ENCODE results near the gene SPRY4. TPM values are rescaled to one million over a fixed set of nuclear protein-coding genes. Genes with fewer than 3 reads are reported as not detected.

SPRY4 gene
- total and polyA plus RNA-seq, 2 of the 13 experiments (the other 11 are each of a cell fraction or from before 2014, with no cell fraction given): 8.9 to 17.8 TPM

- FAIRE-seq (no peak), DNase-seq (ENCODE audit: low spot score) (no peak), ATAC-seq (no peak)
- Histone ChIP-seq H2AFZ (ENCODE audit: low read length) (no peak overlapping the region), H3K4me2 (ENCODE audit: low read depth, low read length) (no peak overlapping the region), H3K36me3 (replicated peaks in 1 of 2; ENCODE audit: control insufficient read depth in 1 of 2, insufficient read depth in 2 of 2, low read length in 2 of 2) (no peaks in the 10 kb centered on the region; a peak in 1 of 5 replicates), H3K9me3 (ENCODE audit: low read length) (no peaks in the 10 kb centered on the region), H3K27me3 (ENCODE audit: control insufficient read depth in 1 of 2, insufficient read depth in 2 of 2, low read length in 2 of 2) (no peaks in the 10 kb centered on the region), H3K27ac (ENCODE audit: extremely low read length, insufficient read depth, low read length) (no peak overlapping the region), H3K4me3 (replicated peaks in 1 of 3; ENCODE audit: insufficient read depth in 1 of 3, low read depth in 2 of 3, low read length in 3 of 3) (no peak overlapping the region), H3K79me2 (ENCODE audit: insufficient read depth, low read length) (no peaks in the 10 kb centered on the region), H3K9ac (ENCODE audit: insufficient read depth, low read depth, low read length) (no peak overlapping the region), H3K4me1 (ENCODE audit: insufficient read depth, low read length) (peaks cover 28% of the 10 kb centered on the region), H4K20me1 (ENCODE audit: insufficient read depth, low read length) (no peaks in the 10 kb centered on the region)
- CTCF ChIA-PET (ENCODE audit: low intra/inter-chr PET ratio, low total read pairs): no interaction called here
- 87% methylated on average over 4 of the region's 4 CpGs for WGBS (ENCODE audit: low lambda C conversion rate)
- in situ Hi-C loops (cut with HindIII; ENCODE audit: extremely low pct_ligation_motif_present, low pct_unique_long_range_greater_than_20kb) (loop anchor here (25.0 kb wide), 1 partner anchor 139 kb away; no protein-coding TSS in a partner anchor), intact Hi-C loops (cut with micrococcal nuclease; ENCODE audit: unreplicated experiment) (no loop called here)
- BruUV-seq (replicated peaks): no TSS peak
- TF ChIP-seq ERF (CRISPR knock-in tag; IDR thresholded peaks at IDR 0.05): no peak
- TF ChIP-seq, protein P1, sequence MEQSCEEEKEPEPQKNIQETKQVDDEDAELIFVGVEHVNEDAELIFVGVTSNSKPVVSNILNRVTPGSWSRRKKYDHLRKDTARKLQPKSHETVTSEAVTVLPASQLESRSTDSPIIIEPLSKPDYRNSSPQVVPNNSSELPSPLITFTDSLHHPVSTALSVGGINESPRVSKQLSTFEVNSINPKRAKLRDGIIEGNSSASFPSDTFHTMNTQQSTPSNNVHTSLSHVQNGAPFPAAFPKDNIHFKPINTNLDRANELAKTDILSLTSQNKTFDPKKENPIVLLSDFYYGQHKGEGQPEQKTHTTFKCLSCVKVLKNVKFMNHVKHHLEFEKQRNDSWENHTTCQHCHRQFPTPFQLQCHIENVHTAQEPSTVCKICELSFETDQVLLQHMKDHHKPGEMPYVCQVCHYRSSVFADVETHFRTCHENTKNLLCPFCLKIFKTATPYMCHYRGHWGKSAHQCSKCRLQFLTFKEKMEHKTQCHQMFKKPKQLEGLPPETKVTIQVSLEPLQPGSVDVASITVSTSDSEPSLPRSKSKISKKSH (CRISPR knock-in tag; IDR thresholded peaks at IDR 0.05; ENCODE audit: borderline replicate concordance): no peak
- no peak for TF ChIP-seq ZNF451 (CRISPR knock-in tag; IDR thresholded peaks at IDR 0.05)
- no peak for TF ChIP-seq CTCF (CRISPR knock-in tag; IDR thresholded peaks at IDR 0.05)
- TF ChIP-seq, protein P2, sequence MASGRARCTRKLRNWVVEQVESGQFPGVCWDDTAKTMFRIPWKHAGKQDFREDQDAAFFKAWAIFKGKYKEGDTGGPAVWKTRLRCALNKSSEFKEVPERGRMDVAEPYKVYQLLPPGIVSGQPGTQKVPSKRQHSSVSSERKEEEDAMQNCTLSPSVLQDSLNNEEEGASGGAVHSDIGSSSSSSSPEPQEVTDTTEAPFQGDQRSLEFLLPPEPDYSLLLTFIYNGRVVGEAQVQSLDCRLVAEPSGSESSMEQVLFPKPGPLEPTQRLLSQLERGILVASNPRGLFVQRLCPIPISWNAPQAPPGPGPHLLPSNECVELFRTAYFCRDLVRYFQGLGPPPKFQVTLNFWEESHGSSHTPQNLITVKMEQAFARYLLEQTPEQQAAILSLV (CRISPR knock-in tag; IDR thresholded peaks at IDR 0.05; ENCODE audit: borderline replicate concordance): no peak
- TF ChIP-seq JDP2 (CRISPR knock-in tag; IDR thresholded peaks at IDR 0.05; ENCODE audit: borderline replicate concordance): no peak
- no peak for TF ChIP-seq ZNF251 (CRISPR knock-in tag; IDR thresholded peaks at IDR 0.05)
- no peak for TF ChIP-seq ETV5 (CRISPR knock-in tag; IDR thresholded peaks at IDR 0.05; ENCODE audit: borderline replicate concordance)
- TF ChIP-seq ZNF569 (CRISPR knock-in tag; IDR thresholded peaks at IDR 0.05; ENCODE audit: borderline replicate concordance): no peak
- no peak for TF ChIP-seq ZMYM3 (CRISPR knock-in tag; IDR thresholded peaks at IDR 0.05)
- TF ChIP-seq, protein P3, sequence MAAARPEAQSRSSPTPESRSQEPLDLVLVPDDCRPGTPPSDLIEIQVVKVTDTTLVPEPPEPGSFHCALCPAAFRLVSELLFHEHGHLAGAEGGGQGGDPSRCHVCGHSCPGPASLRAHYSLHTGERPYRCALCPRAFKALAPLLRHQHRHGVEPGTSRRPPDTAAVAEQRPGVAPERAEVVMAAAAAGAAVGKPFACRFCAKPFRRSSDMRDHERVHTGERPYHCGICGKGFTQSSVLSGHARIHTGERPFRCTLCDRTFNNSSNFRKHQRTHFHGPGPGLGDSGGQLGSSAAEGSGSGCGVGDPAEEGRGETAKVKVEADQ (CRISPR knock-in tag; IDR thresholded peaks at IDR 0.05; ENCODE audit: borderline replicate concordance): no peak
- no peak for TF ChIP-seq ZNF326 (CRISPR knock-in tag; IDR thresholded peaks at IDR 0.05; ENCODE audit: borderline replicate concordance)
- no peak for TF ChIP-seq NCOA1 (CRISPR knock-in tag; IDR thresholded peaks at IDR 0.05)
- TF ChIP-seq ISX (CRISPR knock-in tag; conservative IDR thresholded peaks at IDR 0.05): no peak
- no peak for TF ChIP-seq ZFX (CRISPR knock-in tag; IDR thresholded peaks at IDR 0.05; ENCODE audit: low read depth)
- no peak for TF ChIP-seq CC2D1A (CRISPR knock-in tag; IDR thresholded peaks at IDR 0.05)
- no peak for TF ChIP-seq ZSCAN22 (CRISPR knock-in tag; IDR thresholded peaks at IDR 0.05)
- POLR2A ChIA-PET: no interaction called here
Observed at GRCh38 chr5:142301540-142301939, 23.3 kb downstream of the SPRY4 start.

All from HepG2 (cell line).